ENCODE measurements around the gene NAP1L4. TPM values are rescaled to one million over a fixed set of nuclear protein-coding genes. Genes with fewer than 3 reads are reported as not detected.

NAP1L4 gene
- total and polyA plus RNA-seq, 2 donors (not counting 1 experiment from before 2014, with no cell fraction given), result 62.1 to 133 TPM

GRCh38 chr11:2963112-2963754, 28.9 kb downstream of the NAP1L4 start:
- Histone ChIP-seq H3K9ac (ENCODE audit: low read length) (no peak overlapping the region), H3K79me2 (ENCODE audit: control insufficient read depth, insufficient read depth, low read length) (peaks cover 40% of the 10 kb centered on the region), H3K4me2 (replicated peaks; ENCODE audit: low read depth, low read length, poor library complexity, severe bottlenecking) (no peak overlapping the region), H3K4me1 (ENCODE audit: control insufficient read depth in 2 of 2, insufficient read depth in 2 of 2, low read length in 2 of 2) (no peaks in the 10 kb centered on the region), H3K9me3 (ENCODE audit: control extremely low read depth in 1 of 3, control insufficient read depth in 2 of 3, insufficient read depth in 1 of 3, low read length in 2 of 3) (no peaks in the 10 kb centered on the region), H2AFZ (ENCODE audit: insufficient read depth, low read depth, low read length, poor library complexity, severe bottlenecking) (no peak overlapping the region), H3K27me3 (replicated peaks in 1 of 4; ENCODE audit: control extremely low read depth in 1 of 4, control insufficient read depth in 3 of 4, insufficient read depth in 4 of 4, low read length in 3 of 4) (no peaks in the 10 kb centered on the region), H3K36me3 (replicated peaks in 1 of 2; ENCODE audit: control extremely low read depth in 1 of 2, control insufficient read depth in 1 of 2, extremely low read depth in 1 of 2, insufficient read depth in 2 of 2, low read length in 1 of 2) (peaks cover 14 to 90% of the 10 kb centered on the region in 2 experiments), H3K4me3 (ENCODE audit: control extremely low read depth in 1 of 5, extremely low read depth in 1 of 5, insufficient read depth in 1 of 5, low read depth in 2 of 5, low read length in 4 of 5) (no peak overlapping the region), H4K20me1 (ENCODE audit: control insufficient read depth, insufficient read depth, low read length, poor library complexity, severe bottlenecking) (peaks cover 78% of the 10 kb centered on the region), H3K27ac (ENCODE audit: low read length in 2 of 2) (no peak overlapping the region)
- intact Hi-C loops (cut with micrococcal nuclease), result no loop called here
- Mint-ChIP-seq H3K27me3 (no peaks in the 10 kb centered on the region), H3K9me3 (ENCODE audit: insufficient read depth) (no peaks in the 10 kb centered on the region), H3K27ac (no peak overlapping the region), H3K4me1 (peaks cover 3% of the 10 kb centered on the region), H3K4me3 (no peak overlapping the region)
- POLR2A ChIA-PET, result no interaction called here
- DNase-seq (no peak), ATAC-seq (ENCODE audit: low read depth) (no peak)
- no peak for TF ChIP-seq EZH2 (IDR thresholded peaks at IDR 0.05; ENCODE audit: borderline replicate concordance, insufficient read depth, low read depth, low read length, poor library complexity, severe bottlenecking)
- TF ChIP-seq CTCF (IDR thresholded peaks at IDR 0.05), result no peak
- 94% methylated on average over 6 of the region's 7 CpGs for WGBS (ENCODE audit: insufficient coverage)
- CTCF ChIA-PET, result no interaction called here

GRCh38 chr11:2961080-2961479, 31.0 kb downstream of the NAP1L4 start:
- Mint-ChIP-seq H3K4me3 (no peak overlapping the region), H3K27me3 (no peaks in the 10 kb centered on the region), H3K27ac (no peak overlapping the region), H3K4me1 (peaks cover 3% of the 10 kb centered on the region), H3K9me3 (ENCODE audit: insufficient read depth) (no peaks in the 10 kb centered on the region)
- POLR2A ChIA-PET, result no interaction called here
- TF ChIP-seq CTCF (IDR thresholded peaks at IDR 0.05) (no peak), EZH2 (IDR thresholded peaks at IDR 0.05; ENCODE audit: borderline replicate concordance, insufficient read depth, low read depth, low read length, poor library complexity, severe bottlenecking) (no peak)
- Histone ChIP-seq H3K4me2 (replicated peaks; ENCODE audit: low read depth, low read length, poor library complexity, severe bottlenecking) (no peak overlapping the region), H2AFZ (ENCODE audit: insufficient read depth, low read depth, low read length, poor library complexity, severe bottlenecking) (no peak overlapping the region), H3K9ac (ENCODE audit: low read length) (no peak overlapping the region), H4K20me1 (ENCODE audit: control insufficient read depth, insufficient read depth, low read length, poor library complexity, severe bottlenecking) (peaks cover 71% of the 10 kb centered on the region), H3K27me3 (replicated peaks in 1 of 4; ENCODE audit: control extremely low read depth in 1 of 4, control insufficient read depth in 3 of 4, insufficient read depth in 4 of 4, low read length in 3 of 4) (no peaks in the 10 kb centered on the region), H3K79me2 (ENCODE audit: control insufficient read depth, insufficient read depth, low read length) (peaks cover 21% of the 10 kb centered on the region), H3K4me1 (ENCODE audit: control insufficient read depth in 2 of 2, insufficient read depth in 2 of 2, low read length in 2 of 2) (no peaks in the 10 kb centered on the region), H3K27ac (ENCODE audit: low read length in 2 of 2) (no peak overlapping the region), H3K36me3 (replicated peaks in 1 of 2; ENCODE audit: control extremely low read depth in 1 of 2, control insufficient read depth in 1 of 2, extremely low read depth in 1 of 2, insufficient read depth in 2 of 2, low read length in 1 of 2) (peaks cover 14 to 94% of the 10 kb centered on the region in 2 experiments), H3K9me3 (ENCODE audit: control extremely low read depth in 1 of 3, control insufficient read depth in 2 of 3, insufficient read depth in 1 of 3, low read length in 2 of 3) (no peaks in the 10 kb centered on the region), H3K4me3 (ENCODE audit: control extremely low read depth in 1 of 5, extremely low read depth in 1 of 5, insufficient read depth in 1 of 5, low read depth in 2 of 5, low read length in 4 of 5) (no peak overlapping the region)
- CTCF ChIA-PET, result interaction anchor here (1.5 to 1.8 kb wide), 2 partner anchors 130 to 428 kb away, joined by 4 to 6 read pairs; no protein-coding TSS in a partner anchor
- DNase-seq (no peak), ATAC-seq (ENCODE audit: low read depth) (no peak)
- intact Hi-C loops (cut with micrococcal nuclease), result no loop called here
- 86% methylated on average over 4 of the region's 5 CpGs for WGBS (ENCODE audit: insufficient coverage)

Measured in B cell (primary cell).